Measurements from ENCODE around the gene ABTB2.

ABTB2 gene

GRCh38 chr11:34143048-34143447 lies 214.8 kb downstream of the ABTB2 start:
- no peak for FAIRE-seq

- FAIRE-seq, result no peak
Measured at GRCh38 chr11:34140149-34140548, 217.7 kb downstream of the ABTB2 start.

- no peak for FAIRE-seq
Measured at GRCh38 chr11:34139346-34139745, 218.5 kb downstream of the ABTB2 start.

- no peak for FAIRE-seq
Measured at GRCh38 chr11:34136420-34136819, 221.4 kb downstream of the ABTB2 start.

- FAIRE-seq, result no peak
Measured at GRCh38 chr11:34135439-34135838, 222.4 kb downstream of the ABTB2 start.

GRCh38 chr11:34134765-34135164 lies 223.0 kb downstream of the ABTB2 start:
- FAIRE-seq, result no peak

- no peak for FAIRE-seq
Measured at GRCh38 chr11:34132261-34132965, 225.4 kb downstream of the ABTB2 start.

GRCh38 chr11:34128824-34129223 lies 229.0 kb downstream of the ABTB2 start:
- no peak for FAIRE-seq

- no peak for FAIRE-seq
Measured at GRCh38 chr11:34126959-34127848, 230.6 kb downstream of the ABTB2 start.

- FAIRE-seq, result no peak
Measured at GRCh38 chr11:34124885-34125668, 232.7 kb downstream of the ABTB2 start.

GRCh38 chr11:34120651-34121050 lies 237.2 kb downstream of the ABTB2 start:
- FAIRE-seq, result no peak

- no peak for FAIRE-seq
Measured at GRCh38 chr11:34114471-34114870, 243.3 kb downstream of the ABTB2 start.

GRCh38 chr11:34114014-34114413 lies 243.8 kb downstream of the ABTB2 start:
- FAIRE-seq, result no peak

- FAIRE-seq, result no peak
Measured at GRCh38 chr11:34111722-34112270, 246.0 kb downstream of the ABTB2 start.

GRCh38 chr11:34105957-34106504 lies 251.8 kb downstream of the ABTB2 start:
- FAIRE-seq, result no peak

GRCh38 chr11:34105079-34105956 lies 252.5 kb downstream of the ABTB2 start, which contains the start of gene NAT10:
NAT10 (plus strand) TSS chr11:34105629; CDS start chr11:34108226, 2,597 bp downstream.
- FAIRE-seq, result peak; percentile 35

GRCh38 chr11:34104680-34105078 lies 253.1 kb downstream of the ABTB2 start:
- no peak for FAIRE-seq

Measured in endometrium (tissue), 2 donors.